ENCODE measurements around the gene IFI27L1. TPM values are rescaled to one million over a fixed set of nuclear protein-coding genes. Genes with fewer than 3 reads are reported as not detected.

IFI27L1 gene
- polyA plus RNA-seq, 1 donor from 2014 or later: 37.9 TPM

DNA sequence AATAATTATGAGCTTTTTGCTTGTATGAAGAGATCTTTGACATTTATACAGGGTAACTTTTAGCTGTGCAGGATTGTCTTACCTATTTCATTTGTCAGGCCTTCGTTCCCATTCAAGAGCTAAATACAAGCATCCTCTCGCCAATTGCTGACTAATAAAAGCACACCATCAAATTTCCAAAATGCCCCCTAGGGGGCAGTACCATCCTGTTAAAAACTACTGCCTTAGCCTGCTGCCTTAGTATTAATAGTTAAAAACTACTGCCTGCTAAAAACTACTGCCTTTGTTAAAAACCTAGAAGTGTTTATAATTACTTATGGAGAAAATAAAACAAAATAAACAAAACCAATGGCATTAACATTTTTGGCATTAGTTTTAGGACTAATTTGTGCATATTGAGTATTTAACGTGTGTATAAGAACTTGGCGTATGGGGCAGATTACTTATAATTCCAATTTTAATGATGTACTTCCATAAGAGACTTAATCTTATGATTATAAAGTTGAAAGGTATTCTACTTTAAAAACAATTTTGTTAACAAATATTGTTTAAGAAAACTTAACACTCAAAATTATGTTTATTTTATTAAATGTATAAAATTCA, 51.3 kb downstream of the IFI27L1 start:
- no peak overlapping the region for H3K27ac ChIP-seq (ENCODE audit: low read length)
- H3K4me3 ChIP-seq (ENCODE audit: low read length): no peak overlapping the region
- H3K79me2 ChIP-seq (replicated peaks; ENCODE audit: insufficient read depth, low read length): no peaks in the 10 kb centered on the region
- no peak overlapping the region for H2AFZ ChIP-seq (ENCODE audit: low read depth, low read length)
- H3K27me3 ChIP-seq (ENCODE audit: insufficient read depth, low read depth, low read length): no peaks in the 10 kb centered on the region
- no peaks in the 10 kb centered on the region for H4K20me1 ChIP-seq (ENCODE audit: insufficient read depth)
- H3K9me2 ChIP-seq (ENCODE audit: insufficient read depth, low read length): no peaks in the 10 kb centered on the region
- no peaks in the 10 kb centered on the region for H3F3A ChIP-seq (ENCODE audit: insufficient read depth, low read length, poor library complexity, severe bottlenecking)
- H3K9me3 ChIP-seq (ENCODE audit: low read length): no peaks in the 10 kb centered on the region
- H3K36me3 ChIP-seq (ENCODE audit: insufficient read depth, low read length): no peaks in the 10 kb centered on the region
- no peak overlapping the region for H3K9ac ChIP-seq (ENCODE audit: low read length)
- H3K4me2 ChIP-seq (ENCODE audit: low read length): no peak overlapping the region
- TF ChIP-seq MXI1 (conservative IDR thresholded peaks at IDR 0.05; ENCODE audit: poor library complexity, severe bottlenecking) (no peak), TAF1 (IDR thresholded peaks at IDR 0.05; ENCODE audit: low read depth) (no peak), RAD21 (conservative IDR thresholded peaks at IDR 0.05) (peak; percentile 87), SMC3 (conservative IDR thresholded peaks at IDR 0.05; ENCODE audit: poor library complexity) (peak; percentile 84)
- TF ChIP-seq, protein P1, sequence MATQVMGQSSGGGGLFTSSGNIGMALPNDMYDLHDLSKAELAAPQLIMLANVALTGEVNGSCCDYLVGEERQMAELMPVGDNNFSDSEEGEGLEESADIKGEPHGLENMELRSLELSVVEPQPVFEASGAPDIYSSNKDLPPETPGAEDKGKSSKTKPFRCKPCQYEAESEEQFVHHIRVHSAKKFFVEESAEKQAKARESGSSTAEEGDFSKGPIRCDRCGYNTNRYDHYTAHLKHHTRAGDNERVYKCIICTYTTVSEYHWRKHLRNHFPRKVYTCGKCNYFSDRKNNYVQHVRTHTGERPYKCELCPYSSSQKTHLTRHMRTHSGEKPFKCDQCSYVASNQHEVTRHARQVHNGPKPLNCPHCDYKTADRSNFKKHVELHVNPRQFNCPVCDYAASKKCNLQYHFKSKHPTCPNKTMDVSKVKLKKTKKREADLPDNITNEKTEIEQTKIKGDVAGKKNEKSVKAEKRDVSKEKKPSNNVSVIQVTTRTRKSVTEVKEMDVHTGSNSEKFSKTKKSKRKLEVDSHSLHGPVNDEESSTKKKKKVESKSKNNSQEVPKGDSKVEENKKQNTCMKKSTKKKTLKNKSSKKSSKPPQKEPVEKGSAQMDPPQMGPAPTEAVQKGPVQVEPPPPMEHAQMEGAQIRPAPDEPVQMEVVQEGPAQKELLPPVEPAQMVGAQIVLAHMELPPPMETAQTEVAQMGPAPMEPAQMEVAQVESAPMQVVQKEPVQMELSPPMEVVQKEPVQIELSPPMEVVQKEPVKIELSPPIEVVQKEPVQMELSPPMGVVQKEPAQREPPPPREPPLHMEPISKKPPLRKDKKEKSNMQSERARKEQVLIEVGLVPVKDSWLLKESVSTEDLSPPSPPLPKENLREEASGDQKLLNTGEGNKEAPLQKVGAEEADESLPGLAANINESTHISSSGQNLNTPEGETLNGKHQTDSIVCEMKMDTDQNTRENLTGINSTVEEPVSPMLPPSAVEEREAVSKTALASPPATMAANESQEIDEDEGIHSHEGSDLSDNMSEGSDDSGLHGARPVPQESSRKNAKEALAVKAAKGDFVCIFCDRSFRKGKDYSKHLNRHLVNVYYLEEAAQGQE (IDR thresholded peaks at IDR 0.05; ENCODE audit: borderline replicate concordance): no peak
- TF ChIP-seq, protein P2, sequence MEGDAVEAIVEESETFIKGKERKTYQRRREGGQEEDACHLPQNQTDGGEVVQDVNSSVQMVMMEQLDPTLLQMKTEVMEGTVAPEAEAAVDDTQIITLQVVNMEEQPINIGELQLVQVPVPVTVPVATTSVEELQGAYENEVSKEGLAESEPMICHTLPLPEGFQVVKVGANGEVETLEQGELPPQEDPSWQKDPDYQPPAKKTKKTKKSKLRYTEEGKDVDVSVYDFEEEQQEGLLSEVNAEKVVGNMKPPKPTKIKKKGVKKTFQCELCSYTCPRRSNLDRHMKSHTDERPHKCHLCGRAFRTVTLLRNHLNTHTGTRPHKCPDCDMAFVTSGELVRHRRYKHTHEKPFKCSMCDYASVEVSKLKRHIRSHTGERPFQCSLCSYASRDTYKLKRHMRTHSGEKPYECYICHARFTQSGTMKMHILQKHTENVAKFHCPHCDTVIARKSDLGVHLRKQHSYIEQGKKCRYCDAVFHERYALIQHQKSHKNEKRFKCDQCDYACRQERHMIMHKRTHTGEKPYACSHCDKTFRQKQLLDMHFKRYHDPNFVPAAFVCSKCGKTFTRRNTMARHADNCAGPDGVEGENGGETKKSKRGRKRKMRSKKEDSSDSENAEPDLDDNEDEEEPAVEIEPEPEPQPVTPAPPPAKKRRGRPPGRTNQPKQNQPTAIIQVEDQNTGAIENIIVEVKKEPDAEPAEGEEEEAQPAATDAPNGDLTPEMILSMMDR (IDR thresholded peaks at IDR 0.05; ENCODE audit: poor library complexity, severe bottlenecking): peak; percentile 87

DNA sequence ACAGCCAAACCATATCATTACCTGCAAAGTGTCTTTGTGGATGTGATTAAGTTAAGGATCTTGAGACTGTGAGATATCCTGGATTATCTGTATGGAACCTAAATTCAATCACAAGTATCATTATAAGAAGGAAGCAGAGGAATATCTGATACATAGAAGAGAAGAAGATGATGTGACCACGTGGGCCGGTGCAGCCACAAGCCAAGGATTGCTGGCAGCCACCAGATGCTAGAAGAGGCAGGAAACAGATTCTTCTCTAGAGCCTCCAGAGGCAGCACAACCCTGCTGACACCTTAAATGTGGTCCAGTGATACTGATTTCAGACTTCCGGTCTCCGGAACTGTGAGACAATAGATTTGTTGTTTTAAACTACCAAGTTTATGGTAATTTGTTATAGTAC, 54.4 kb downstream of the IFI27L1 start:
- no peaks in the 10 kb centered on the region for H3K79me2 ChIP-seq (replicated peaks; ENCODE audit: insufficient read depth, low read length)
- no peak overlapping the region for H3K27ac ChIP-seq (ENCODE audit: low read length)
- no peaks in the 10 kb centered on the region for H3K9me3 ChIP-seq (ENCODE audit: low read length)

More for the DNA sequence above, 54.4 kb downstream of the IFI27L1 start:
- Histone ChIP-seq H2AFZ (ENCODE audit: low read depth, low read length) (no peak overlapping the region), H3K4me2 (ENCODE audit: low read length) (no peak overlapping the region), H3K9ac (ENCODE audit: low read length) (no peak overlapping the region), H3K36me3 (ENCODE audit: insufficient read depth, low read length) (no peaks in the 10 kb centered on the region), H4K20me1 (ENCODE audit: insufficient read depth) (no peaks in the 10 kb centered on the region), H3K9me2 (ENCODE audit: insufficient read depth, low read length) (no peaks in the 10 kb centered on the region), H3K4me3 (ENCODE audit: low read length) (no peak overlapping the region), H3K27me3 (ENCODE audit: insufficient read depth, low read depth, low read length) (no peaks in the 10 kb centered on the region), H3F3A (ENCODE audit: insufficient read depth, low read length, poor library complexity, severe bottlenecking) (no peaks in the 10 kb centered on the region)
- no peak for TF ChIP-seq MXI1 (conservative IDR thresholded peaks at IDR 0.05; ENCODE audit: poor library complexity, severe bottlenecking)
- TF ChIP-seq TAF1 (IDR thresholded peaks at IDR 0.05; ENCODE audit: low read depth): no peak
- TF ChIP-seq, protein P1 (IDR thresholded peaks at IDR 0.05; ENCODE audit: borderline replicate concordance): no peak
- no peak for TF ChIP-seq SMC3 (conservative IDR thresholded peaks at IDR 0.05; ENCODE audit: poor library complexity)
- TF ChIP-seq EZH2 (IDR thresholded peaks at IDR 0.05; ENCODE audit: borderline replicate concordance, insufficient read depth, low read length, poor library complexity, severe bottlenecking): no peak
- no peak for TF ChIP-seq POLR2AphosphoS5 (IDR thresholded peaks at IDR 0.05)
- TF ChIP-seq RAD21 (conservative IDR thresholded peaks at IDR 0.05): no peak

All from neural cell (in vitro differentiated cells).